HepG2 (cell line): Measurements from ENCODE around the gene CDV3. TPM values are rescaled to one million over a fixed set of nuclear protein-coding genes. Genes with fewer than 3 reads are reported as not detected.

Experiments
- ATAC-seq: fragments of 200-7000 bp; cut with Tn5 transposase; 3 replicates; pipeline ENCODE4 v1.9.1; 2020; ENCODE audit warnings: mild to moderate bottlenecking, moderate library complexity
- Bru-seq: library from RNA; stranded (reverse); fragments of 400-500 nt; gene quantifications from one replicate; lab custom pipeline; 2021; lab: Mats Ljungman, UMichigan
- BruChase-seq, 2 experiments: library from RNA; stranded (reverse); fragments of 400-500 nt; gene quantifications; one replicate each; lab custom pipeline; 2021; lab: Mats Ljungman, UMichigan
- BruUV-seq: library from RNA; stranded (reverse); fragments of 400-500 nt; replicated peaks from 2 replicates; lab custom pipeline; 2021; lab: Mats Ljungman, UMichigan
- CTCF ChIA-PET: fragments of 300-600 bp; formaldehyde crosslinking; extraction: SDS; loops from one replicate; lab custom pipeline; 2021; ENCODE audit warnings: low total read pairs, inconsistent platforms, low intra/inter-chr PET ratio; lab: Yijun Ruan, JAX
- POLR2A ChIA-PET: fragments of 350-600 bp; sonication (Branson Sonifier 250); formaldehyde crosslinking; loops from one replicate; lab custom pipeline; 2020; ENCODE audit warnings: antibody characterized with exemption, inconsistent platforms; lab: Yijun Ruan, JAX
- DNase-seq: peaks from one replicate; pipeline ENCODE4 v3.0.0-alpha.2; 2015; ENCODE audit warnings: low spot score
- FAIRE-seq: peaks from 3 replicates; lab custom pipeline; 2011; peaks lifted over from hg19 to GRCh38; lab: Jason Lieb, UNC
- H2AFZ ChIP-seq: one replicate; pipeline ENCODE4 v1.6.1; 2011; ENCODE audit warnings: low read length, inconsistent platforms
- H3K27ac ChIP-seq: fragments of 300-600 bp; 3 replicates; pipeline ENCODE4 v1.8.0; 2011; ENCODE audit warnings: mixed run types, mild to moderate bottlenecking, mixed read lengths, low read length, inconsistent platforms; ENCODE audit not compliant: insufficient read depth; ENCODE audit errors: extremely low read length
- H3K27me3 ChIP-seq, 2 experiments: fragments of 200-600 bp in 1 of 2; 2 replicates in 1 of 2; 3 replicates in 1 of 2; pipeline versions ENCODE4 v1.6.0 to v1.8.0; 2011; ENCODE audit warnings: low read length in 2 of 2, mild to moderate bottlenecking in 2 of 2, moderate library complexity in 2 of 2, inconsistent platforms in 1 of 2; ENCODE audit not compliant: insufficient read depth in 2 of 2, control insufficient read depth in 1 of 2
- H3K36me3 ChIP-seq, 2 experiments: fragments of 200-600 bp in 1 of 2; replicated peaks in 1 of 2; 2 replicates in 1 of 2; 3 replicates in 1 of 2; pipeline versions ENCODE4 v1.5.1 to v1.8.0; 2011; ENCODE audit warnings: low read length in 2 of 2, inconsistent platforms in 1 of 2; ENCODE audit not compliant: insufficient read depth in 2 of 2, control insufficient read depth in 1 of 2
- H3K4me1 ChIP-seq: 2 replicates; pipeline ENCODE4 v1.5.1; 2012; ENCODE audit warnings: low read length, inconsistent platforms; ENCODE audit not compliant: insufficient read depth
- H3K4me2 ChIP-seq: 2 replicates; pipeline ENCODE4 v1.6.0; 2011; ENCODE audit warnings: low read depth, low read length, inconsistent platforms
- H3K4me3 ChIP-seq, 3 experiments: fragments of 200-600 bp in 1 of 3; sonication (generic), shearing (Covaris generic) in 1 of 3; replicated peaks in 1 of 3; 2 replicates each; pipeline ENCODE4 v1.5.1; 2011 to 2016; ENCODE audit warnings: low read length in 3 of 3, inconsistent platforms in 2 of 3, low read depth in 2 of 3, mild to moderate bottlenecking in 2 of 3, control low read depth in 1 of 3, mixed read lengths in 1 of 3; ENCODE audit not compliant: insufficient read depth in 1 of 3
- H3K79me2 ChIP-seq: one replicate; pipeline ENCODE4 v1.6.1; 2011; ENCODE audit warnings: low read length, inconsistent platforms; ENCODE audit not compliant: insufficient read depth
- H3K9ac ChIP-seq: 2 replicates; pipeline ENCODE4 v1.6.0; 2011; ENCODE audit warnings: mild to moderate bottlenecking, low read depth, low read length, inconsistent platforms; ENCODE audit not compliant: insufficient read depth
- H3K9me3 ChIP-seq: 2 replicates; pipeline ENCODE4 v1.5.1; 2012; ENCODE audit warnings: mild to moderate bottlenecking, low read length
- H4K20me1 ChIP-seq: 2 replicates; pipeline ENCODE4 v1.6.0; 2011; ENCODE audit warnings: inconsistent platforms, mild to moderate bottlenecking, low read length, moderate library complexity; ENCODE audit not compliant: insufficient read depth
- BRD4 ChIP-seq: sonication (generic); formaldehyde crosslinking; IDR thresholded peaks from 2 replicates; pipeline ENCODE4 v1.4.0; 2020; ENCODE audit warnings: missing genetic modification reagents
- GPBP1L1 ChIP-seq: sonication (generic); formaldehyde crosslinking; IDR thresholded peaks from 2 replicates; pipeline ENCODE4 v1.5.0; 2020; ENCODE audit warnings: mild to moderate bottlenecking, missing genetic modification reagents
- MEIS2 ChIP-seq: sonication (generic); formaldehyde crosslinking; IDR thresholded peaks from 2 replicates; pipeline ENCODE4 v1.9.0; 2021; ENCODE audit warnings: mild to moderate bottlenecking, missing genetic modification reagents
- PHF8 ChIP-seq: sonication (generic); formaldehyde crosslinking; IDR thresholded peaks from 2 replicates; pipeline ENCODE4 v1.5.0; 2020; ENCODE audit warnings: missing genetic modification reagents
- PPARG ChIP-seq: conservative IDR thresholded peaks from 2 replicates; pipeline ENCODE4 v1.6.1; 2016; ENCODE audit warnings: missing biosample characterization, missing genetic modification reagents
- YEATS4 ChIP-seq: sonication (generic); formaldehyde crosslinking; IDR thresholded peaks from 2 replicates; pipeline ENCODE4 v1.4.0; 2020; ENCODE audit warnings: missing genetic modification reagents, borderline replicate concordance
- ZFX ChIP-seq: sonication (generic); formaldehyde crosslinking; IDR thresholded peaks from 2 replicates; pipeline ENCODE4 v1.4.0; 2020; ENCODE audit warnings: mild to moderate bottlenecking, low read depth, missing genetic modification reagents, moderate library complexity
- ZNF441 ChIP-seq: sonication (generic); formaldehyde crosslinking; IDR thresholded peaks from 2 replicates; pipeline ENCODE4 v1.7.0; 2021; ENCODE audit warnings: missing genetic modification reagents, borderline replicate concordance
- ZNF451 ChIP-seq: sonication (generic); formaldehyde crosslinking; IDR thresholded peaks from 2 replicates; pipeline ENCODE4 v1.5.0; 2020; ENCODE audit warnings: mild to moderate bottlenecking, missing genetic modification reagents
- WGBS: methylation state at CpG from one replicate; pipeline ENCODE4 v1.1.6; 2017; ENCODE audit warnings: low lambda C conversion rate; 5-methylcytosine and 5-hydroxymethylcytosine counted together
- in situ Hi-C: cut with HindIII; loops from 2 replicates; pipeline ENCODE4 v1.10.0; 2017; ENCODE audit warnings: low pct_unique_long_range_greater_than_20kb; ENCODE audit not compliant: extremely low pct_ligation_motif_present
- intact Hi-C: fragments of 100-400 bp; cut with micrococcal nuclease; formaldehyde crosslinking; loops from one replicate; pipeline ENCODE4 v1.10.0; 2022; ENCODE audit not compliant: unreplicated experiment
- long read RNA-seq, 2 experiments: library from RNA in 1 of 2; library from polyadenylated mRNA in 1 of 2; stranded (forward) in 1 of 2; unstranded in 1 of 2; transcript quantifications; one replicate each; pipeline ENCODE4 v2.0.0, GENCODE V29; 2019 to 2022
- polyA minus RNA-seq, 3 experiments: library from RNA; depleted of rRNA, polyadenylated mRNA; stranded (reverse); fragments of >200 nt; gene quantifications; 2 replicates each; pipeline ENCODE4 v1.2.3, GENCODE V29; 2011; ENCODE audit warnings: low replicate concordance in 1 of 3
- polyA plus RNA-seq, 8 experiments: library from polyadenylated mRNA; depleted of rRNA in 3 of 8; stranded (reverse) in 7 of 8; unstranded in 1 of 8; fragments of >200 nt; fragmentation: Illumina TruSeq in 4 of 8; extraction: Trizol in 4 of 8; gene quantifications; 2 replicates each; pipeline versions ENCODE4 v1.2.1 to v1.2.3, GENCODE V29; 2011 to 2016; ENCODE audit warnings: low read depth in 4 of 8, missing spikeins in 1 of 8, mixed read lengths in 1 of 8; ENCODE audit not compliant: insufficient read depth in 1 of 8
- total RNA-seq, 5 experiments: library from RNA; depleted of rRNA; stranded (reverse); fragments of >200 nt; fragmentation: Illumina TruSeq; extraction: Trizol; gene quantifications; 2 replicates each; pipeline ENCODE4 v1.2.3, GENCODE V29; 2016; ENCODE audit warnings: low read depth in 1 of 5

CDV3 gene
- total RNA-seq (2016; rRNA removed; fragmentation: Illumina TruSeq; extraction: Trizol) (145 and 190 TPM in 2 replicates), polyA plus RNA-seq (2011; rRNA removed) (44.9 and 46.6 TPM in 2 replicates), polyA minus RNA-seq (2011; rRNA and poly(A)+ RNA removed; ENCODE audit: low replicate concordance) (25.2 and 41.8 TPM in 2 replicates), Bru-seq, nascent RNA (percentile 97 among the genes with signal in this experiment), BruChase-seq, experiment 1, labeled RNA remaining after a 6-hour chase (percentile 99 among the genes with signal in this experiment), BruChase-seq, experiment 2, labeled RNA remaining after a 2-hour chase (percentile 98 among the genes with signal in this experiment)
- total RNA-seq (2016; cell fraction: cytosol; rRNA removed; fragmentation: Illumina TruSeq; extraction: Trizol; ENCODE audit: low read depth): 29.7 and 31.6 TPM in 2 replicates
- 140 and 167 TPM in 2 replicates for total RNA-seq (2016; cell fraction: insoluble cytoplasmic fraction; rRNA removed; fragmentation: Illumina TruSeq; extraction: Trizol)
- 96.9 and 108 TPM in 2 replicates for total RNA-seq (2016; cell fraction: membrane; rRNA removed; fragmentation: Illumina TruSeq; extraction: Trizol)
- total RNA-seq (2016; cell fraction: nucleus; rRNA removed; fragmentation: Illumina TruSeq; extraction: Trizol): 70.3 and 72.0 TPM in 2 replicates
- polyA plus RNA-seq (2011; cell fraction: cytosol; rRNA removed): 20.0 and 35.2 TPM in 2 replicates
- polyA plus RNA-seq (2011; cell fraction: nucleus; rRNA removed): 11.8 and 17.9 TPM in 2 replicates
- 98.7 and 98.9 TPM in 2 replicates for polyA plus RNA-seq (2012)
- 29.7 and 32.6 TPM in 2 replicates for polyA plus RNA-seq (2016; cell fraction: cytosol; fragmentation: Illumina TruSeq; extraction: Trizol; ENCODE audit: low read depth)
- polyA plus RNA-seq (2016; cell fraction: insoluble cytoplasmic fraction; fragmentation: Illumina TruSeq; extraction: Trizol; ENCODE audit: low read depth): 154 TPM in 2 replicates
- 62.3 and 67.4 TPM in 2 replicates for polyA plus RNA-seq (2016; cell fraction: membrane; fragmentation: Illumina TruSeq; extraction: Trizol; ENCODE audit: low read depth)
- polyA plus RNA-seq (2016; cell fraction: nucleus; fragmentation: Illumina TruSeq; extraction: Trizol; ENCODE audit: insufficient read depth, low read depth): 72.4 and 78.4 TPM in 2 replicates
- 46.6 and 59.2 TPM in 2 replicates for polyA minus RNA-seq (2011; cell fraction: cytosol; rRNA and poly(A)+ RNA removed)
- 35.8 and 50.4 TPM in 2 replicates for polyA minus RNA-seq (2011; cell fraction: nucleus; rRNA and poly(A)+ RNA removed)
- long read RNA-seq, experiment 1, partial matches to known transcripts: 4 of 38 reads
- long read RNA-seq, experiment 1, other reads (novel, unspliced or antisense): 32 of 38 reads
- long read RNA-seq, experiment 2, transcript CDV3-201 (5 exons, 3,307 nt): minor isoform, 27 of 338 reads
- long read RNA-seq, experiment 2, transcript CDV3-203 (5 exons, 955 nt): major isoform, 34 of 338 reads
- long read RNA-seq, experiment 2, partial matches to known transcripts: 21 of 338 reads
- long read RNA-seq, experiment 2, other reads (novel, unspliced or antisense): 256 of 338 reads

- in situ Hi-C loops (loop anchor here (5.0 to 10.0 kb wide), 2 partner anchors 81 to 109 kb away; no protein-coding TSS in a partner anchor), intact Hi-C loops (loop anchor here (1.0 to 10.0 kb wide), 3 partner anchors 37 to 849 kb away; partner anchors contain the start of gene NPHP3)
- ATAC-seq (peak; percentile 50), FAIRE-seq (no peak), DNase-seq (no peak)
- Histone ChIP-seq H3K36me3 (peaks cover 0 to 14% of the 10 kb centered on the region in 2 experiments; a peak in 1 of 5 replicates), H3K27me3 (no peaks in the 10 kb centered on the region), H3K4me1 (peaks cover 72% of the 10 kb centered on the region), H3K27ac (peak within 1 kb of the TSS; percentile 93), H2AFZ (peak within 1 kb of the TSS; percentile 30), H4K20me1 (peaks cover 34% of the 10 kb centered on the region), H3K79me2 (peaks cover 38% of the 10 kb centered on the region), H3K4me2 (peak within 1 kb of the TSS; percentile 84), H3K9ac (peak within 1 kb of the TSS; percentile 91), H3K4me3 (peak within 1 kb of the TSS; percentile 80 to 92 (median 81)), H3K9me3 (no peaks in the 10 kb centered on the region)
- 1% methylated on average over 14 of the region's 81 CpGs for WGBS
- ChIA-PET POLR2A (interaction anchor here (0.7 to 3.2 kb wide), 31 partner anchors 9 to 227 kb away, joined by 3 to 22 read pairs (median 5); partner anchors contain the start of gene TF), CTCF (no interaction called here)
- no TSS peak for BruUV-seq
- TF ChIP-seq PHF8 (CRISPR knock-in tag) (peak; percentile 73), ZNF441 (peak; percentile 69; the same call in 1 of the 2 replicates), PPARG (CRISPR knock-in tag) (no peak), YEATS4 (CRISPR knock-in tag) (peak; percentile 68; the same call in 1 of the 2 replicates), ZFX (CRISPR knock-in tag) (peak; percentile 79), MEIS2 (CRISPR knock-in tag) (peak; percentile 14; the same call in 1 of the 2 replicates), BRD4 (CRISPR knock-in tag) (0 out of 2 replicates have a peak, but pooled peaks have one; percentile 53), ZNF451 (CRISPR knock-in tag) (peak; percentile 60; the same call in 1 of the 2 replicates), GPBP1L1 (CRISPR knock-in tag) (no peak)
Observed at GRCh38 chr3:133573629-133574194, at the start of gene CDV3. TSS of gene CDV3 (plus strand) at chr3:133573686. CDS start at chr3:133574045, 359 bp downstream.
